Natural killer cell treated with Interleukin-12 subunit alpha and Interleukin-12 subunit beta and Interleukin-15 and Interleukin-18, amount 100 ng/mL, for 72 hours (primary cell): ENCODE measurements around the gene CDH13. TPM values are rescaled to one million over a fixed set of nuclear protein-coding genes. Genes with fewer than 3 reads are reported as not detected.

Experiments used
- ATAC-seq, 2 donors: fragments of 150-1000 bp; cut with Tn5 transposase in 1 of 2; sonication (Bioruptor Pico), chemical (Tn5 transposase) in 1 of 2; 2 replicates each; pipeline ENCODE4 v1.10.0; 2021
- DNase-seq: peaks from one replicate; pipeline ENCODE4 v3.0.0; 2022; ENCODE audit warnings: low spot score
- H3K27ac Mint-ChIP-seq, 2 donors: 1 replicate in 1 of 2; 2 replicates in 1 of 2; pipeline ENCODE4 v1.8.0; 2022; ENCODE audit warnings: mixed read lengths in 2 of 2, mild to moderate bottlenecking in 1 of 2, moderate library complexity in 1 of 2
- H3K27me3 Mint-ChIP-seq, 2 donors: 1 replicate in 1 of 2; 2 replicates in 1 of 2; pipeline ENCODE4 v1.8.0; 2022; ENCODE audit warnings: mixed read lengths in 2 of 2
- H3K36me3 Mint-ChIP-seq: one replicate; pipeline ENCODE4 v1.8.0; 2022; ENCODE audit warnings: mixed read lengths
- H3K4me1 Mint-ChIP-seq, 2 donors: 1 replicate in 1 of 2; 2 replicates in 1 of 2; pipeline ENCODE4 v1.8.0; 2022; ENCODE audit warnings: low read depth in 2 of 2, mixed read lengths in 2 of 2, mild to moderate bottlenecking in 1 of 2
- H3K4me3 Mint-ChIP-seq: one replicate; pipeline ENCODE4 v1.8.0; 2022; ENCODE audit warnings: mixed read lengths
- H3K9me3 Mint-ChIP-seq: 2 replicates; pipeline ENCODE4 v1.8.0; 2022; ENCODE audit warnings: mixed read lengths
- total RNA-seq, 2 donors: library from RNA; stranded (reverse); gene quantifications; one replicate each; pipeline ENCODE4 v1.2.3, GENCODE V29; 2022

CDH13 gene
- total RNA-seq, 2 donors from 2014 or later = not detected

DNA sequence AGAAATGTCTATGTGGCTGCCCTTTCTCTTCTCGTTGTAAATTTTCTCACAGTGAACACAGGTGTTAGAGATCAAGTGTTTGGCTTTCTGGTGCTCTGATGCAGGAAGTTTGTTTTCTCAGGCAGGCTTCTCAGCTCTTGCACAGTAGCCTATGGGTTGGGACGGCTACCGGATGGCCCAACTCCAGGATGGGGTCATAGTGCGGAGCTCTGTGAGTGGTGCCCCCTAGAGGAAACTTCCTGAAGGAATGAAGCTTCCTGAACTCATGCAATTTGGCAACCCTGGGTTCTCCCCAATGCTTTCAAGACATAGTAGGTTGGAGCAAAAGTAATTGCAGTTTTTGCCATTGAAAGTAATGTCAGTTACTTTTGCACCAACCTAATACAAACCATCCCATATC lies 773.5 kb downstream of the CDH13 start:
- Mint-ChIP-seq H3K9me3 (peaks cover 4% of the 10 kb centered on the region), H3K36me3 (no peaks in the 10 kb centered on the region), H3K27ac (no peak overlapping the region), H3K4me1 (no peaks in the 10 kb centered on the region), H3K4me3 (no peak overlapping the region), H3K27me3 (peaks cover 4 to 29% of the 10 kb centered on the region in 2 donors)
- DNase-seq = no peak
- no peak for ATAC-seq

DNA sequence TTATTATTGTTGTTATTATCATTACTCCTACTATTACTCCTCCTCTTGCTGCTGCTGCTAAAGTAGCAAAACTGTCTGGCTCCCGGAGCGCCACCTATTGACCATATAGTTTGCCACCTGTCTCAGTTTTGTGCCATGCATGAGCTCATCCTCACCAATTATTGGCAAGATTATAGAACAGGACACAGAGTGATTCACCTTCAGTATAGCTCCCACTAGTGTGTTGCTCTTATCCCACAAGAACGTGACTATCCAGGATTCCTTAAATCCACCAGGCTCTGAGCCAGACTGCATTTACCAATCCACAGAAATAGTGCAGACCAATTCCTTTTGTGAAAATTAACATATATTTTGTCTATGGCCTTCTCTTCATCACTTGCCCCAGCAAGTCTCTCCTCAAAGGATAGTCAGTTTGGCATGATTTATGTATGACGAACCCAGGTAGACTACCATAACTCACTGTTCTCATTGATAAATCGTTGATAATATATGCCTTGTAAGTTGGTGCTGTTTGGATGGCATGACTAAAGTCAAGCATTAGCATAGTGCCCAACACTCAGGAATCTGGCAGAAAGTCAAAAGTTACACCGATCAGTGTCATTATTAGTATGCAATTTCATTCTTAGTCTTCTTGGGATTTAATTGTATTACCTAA lies 775.5 kb downstream of the CDH13 start:
- Mint-ChIP-seq H3K9me3 (peaks cover 4% of the 10 kb centered on the region), H3K27me3 (peaks cover 8 to 31% of the 10 kb centered on the region in 2 donors)
- ATAC-seq = no peak

DNA sequence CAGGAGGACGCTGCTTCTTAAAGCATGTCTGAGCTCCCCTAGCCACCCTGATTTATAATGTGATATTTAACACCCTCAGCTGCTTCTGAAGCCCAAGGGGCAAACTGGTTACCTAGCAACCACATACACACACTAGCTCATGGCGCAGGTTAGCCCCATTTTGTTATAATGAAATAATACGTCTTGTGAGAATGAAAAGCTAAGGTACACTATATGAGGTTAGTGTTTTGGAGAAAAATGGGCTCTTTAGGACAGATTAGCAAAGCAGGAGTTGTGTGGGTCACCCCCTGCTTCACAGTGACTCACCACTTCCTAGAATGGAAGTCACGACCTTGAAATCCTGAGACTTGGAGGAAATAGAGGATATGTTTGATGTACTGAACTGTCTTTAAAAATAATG lies 776.2 kb downstream of the CDH13 start:
- Mint-ChIP-seq H3K27me3 (peaks cover 8 to 31% of the 10 kb centered on the region in 2 donors), H3K9me3 (peaks cover 4% of the 10 kb centered on the region), H3K4me3 (no peak overlapping the region), H3K27ac (no peak overlapping the region), H3K4me1 (no peaks in the 10 kb centered on the region), H3K36me3 (no peaks in the 10 kb centered on the region)
- DNase-seq = no peak
- ATAC-seq = no peak

More for the DNA sequence above, 775.5 kb downstream of the CDH13 start:
- DNase-seq = no peak
- Mint-ChIP-seq H3K27ac (no peak overlapping the region), H3K36me3 (no peaks in the 10 kb centered on the region), H3K4me1 (no peaks in the 10 kb centered on the region), H3K4me3 (no peak overlapping the region)

DNA sequence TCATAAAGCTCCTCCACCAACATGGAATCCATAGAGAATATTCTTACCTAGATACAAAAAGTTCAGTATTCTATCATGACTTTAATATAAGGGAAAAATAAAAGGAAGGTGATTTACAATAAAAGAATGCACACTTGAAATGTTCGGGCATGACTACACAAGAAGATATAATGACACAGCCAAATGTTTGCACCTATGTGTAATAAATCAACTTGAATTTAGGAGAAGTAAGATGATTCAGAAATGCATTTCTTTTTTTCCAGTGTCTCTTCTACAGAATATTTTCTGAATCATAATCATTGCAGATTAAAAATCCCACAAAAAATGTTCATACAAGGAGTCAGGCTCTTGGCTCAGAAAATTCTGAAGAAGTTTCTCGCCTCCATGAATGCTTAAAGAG lies 777.0 kb downstream of the CDH13 start:
- peaks cover 4% of the 10 kb centered on the region for H3K9me3 Mint-ChIP-seq
- no peak overlapping the region for H3K4me3 Mint-ChIP-seq
- no peak overlapping the region for H3K27ac Mint-ChIP-seq
- no peaks in the 10 kb centered on the region for H3K4me1 Mint-ChIP-seq
- ATAC-seq = no peak
- no peak for DNase-seq
- H3K36me3 Mint-ChIP-seq = no peaks in the 10 kb centered on the region
- H3K27me3 Mint-ChIP-seq = peaks cover 6 to 36% of the 10 kb centered on the region in 2 donors

DNA sequence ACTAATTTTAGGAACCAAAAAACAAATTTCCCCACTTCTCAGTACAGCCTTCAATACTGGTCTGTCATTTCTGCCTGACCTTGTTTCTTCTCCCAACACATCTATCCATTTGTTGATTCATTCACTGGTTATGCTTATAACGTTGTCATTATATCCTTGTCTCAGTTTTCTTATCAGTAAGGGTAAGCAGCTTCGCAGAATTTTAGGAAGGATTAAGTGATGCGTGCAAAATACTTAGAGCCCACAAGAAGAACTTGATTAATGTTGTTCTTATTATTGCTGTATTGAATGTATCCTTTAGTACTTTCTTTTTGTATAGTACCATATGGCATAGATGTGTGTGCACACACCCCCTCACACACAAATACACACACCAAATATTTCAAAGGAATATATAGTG lies 777.5 kb downstream of the CDH13 start:
- no peak overlapping the region for H3K27ac Mint-ChIP-seq
- H3K4me1 Mint-ChIP-seq = no peaks in the 10 kb centered on the region
- DNase-seq = no peak
- H3K9me3 Mint-ChIP-seq = peaks cover 4% of the 10 kb centered on the region
- peaks cover 8 to 40% of the 10 kb centered on the region in 2 donors for H3K27me3 Mint-ChIP-seq
- no peak overlapping the region for H3K4me3 Mint-ChIP-seq
- no peaks in the 10 kb centered on the region for H3K36me3 Mint-ChIP-seq
- ATAC-seq = no peak

DNA sequence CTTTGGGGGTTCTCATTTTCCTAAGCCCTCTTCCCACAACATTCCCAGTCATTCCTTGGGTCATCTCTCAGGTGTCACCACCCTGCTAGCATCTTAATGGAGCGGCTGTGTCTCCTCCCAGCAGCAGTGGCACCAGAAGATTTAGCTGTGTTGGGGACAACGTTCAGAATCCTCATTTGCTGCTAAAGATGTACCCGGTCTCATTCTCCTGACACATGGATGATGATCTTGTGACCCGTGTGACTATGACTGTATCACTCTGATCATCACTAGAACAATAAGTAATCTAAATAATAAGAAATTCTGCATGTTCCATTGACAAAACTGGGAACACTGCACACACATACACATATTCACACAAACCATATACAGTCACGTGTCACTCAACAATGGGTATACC lies 781.2 kb downstream of the CDH13 start:
- peaks cover 5% of the 10 kb centered on the region for H3K9me3 Mint-ChIP-seq
- H3K27ac Mint-ChIP-seq = no peak overlapping the region
- no peak overlapping the region for H3K4me3 Mint-ChIP-seq
- H3K4me1 Mint-ChIP-seq = no peaks in the 10 kb centered on the region
- H3K36me3 Mint-ChIP-seq = no peaks in the 10 kb centered on the region
- peaks cover 10 to 42% of the 10 kb centered on the region in 2 donors for H3K27me3 Mint-ChIP-seq
- no peak for ATAC-seq
- DNase-seq = no peak

DNA sequence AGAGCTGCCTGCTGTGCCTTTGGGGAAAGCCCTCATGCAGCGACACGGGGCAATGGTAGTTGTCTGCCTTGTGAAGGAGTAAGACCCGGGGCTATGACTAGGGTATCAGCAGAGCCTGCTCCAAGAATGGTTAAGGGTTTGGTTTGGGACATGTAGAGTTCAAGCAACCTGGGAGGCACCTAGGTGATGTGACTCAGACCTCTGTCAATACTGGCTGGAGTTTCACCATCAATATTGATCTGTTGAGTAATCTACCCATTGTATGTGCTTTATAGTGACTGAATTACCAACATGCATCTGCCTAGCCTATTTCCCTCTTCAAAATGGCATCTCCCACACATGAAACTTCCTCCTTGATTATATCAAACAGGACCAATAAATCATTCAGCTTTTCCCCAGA lies 782.6 kb downstream of the CDH13 start:
- peaks cover 10 to 39% of the 10 kb centered on the region in 2 donors for H3K27me3 Mint-ChIP-seq
- no peaks in the 10 kb centered on the region for H3K4me1 Mint-ChIP-seq
- no peak overlapping the region for H3K4me3 Mint-ChIP-seq
- no peak for ATAC-seq
- no peak overlapping the region for H3K27ac Mint-ChIP-seq
- no peaks in the 10 kb centered on the region for H3K36me3 Mint-ChIP-seq
- H3K9me3 Mint-ChIP-seq = peaks cover 5% of the 10 kb centered on the region
- no peak for DNase-seq

DNA sequence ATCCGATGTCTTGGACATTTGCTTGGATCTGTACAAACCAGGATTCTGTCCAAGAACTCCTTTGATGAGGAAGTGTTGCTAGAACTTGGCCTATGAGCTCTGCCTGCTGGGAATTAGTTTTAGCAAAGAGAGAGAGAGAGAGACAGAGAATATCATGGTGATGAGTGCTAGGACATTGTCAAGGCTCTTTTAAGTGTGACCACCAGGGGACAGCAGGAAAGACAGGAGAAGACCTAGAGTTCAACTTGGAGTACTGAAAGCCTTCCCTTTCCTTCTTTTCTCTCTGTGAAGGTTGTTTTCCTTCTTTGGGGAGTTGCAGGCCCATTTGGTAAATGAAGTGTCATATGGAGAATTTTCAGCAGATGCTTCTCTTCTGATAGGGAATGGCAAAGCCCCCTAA lies 791.8 kb downstream of the CDH13 start:
- no peak for ATAC-seq
- no peaks in the 10 kb centered on the region for H3K9me3 Mint-ChIP-seq
- H3K36me3 Mint-ChIP-seq = no peaks in the 10 kb centered on the region
- no peak for DNase-seq
- H3K27ac Mint-ChIP-seq = no peak overlapping the region
- H3K4me1 Mint-ChIP-seq = no peaks in the 10 kb centered on the region
- H3K27me3 Mint-ChIP-seq = peaks cover 10 to 41% of the 10 kb centered on the region in 2 donors
- H3K4me3 Mint-ChIP-seq = no peak overlapping the region

DNA sequence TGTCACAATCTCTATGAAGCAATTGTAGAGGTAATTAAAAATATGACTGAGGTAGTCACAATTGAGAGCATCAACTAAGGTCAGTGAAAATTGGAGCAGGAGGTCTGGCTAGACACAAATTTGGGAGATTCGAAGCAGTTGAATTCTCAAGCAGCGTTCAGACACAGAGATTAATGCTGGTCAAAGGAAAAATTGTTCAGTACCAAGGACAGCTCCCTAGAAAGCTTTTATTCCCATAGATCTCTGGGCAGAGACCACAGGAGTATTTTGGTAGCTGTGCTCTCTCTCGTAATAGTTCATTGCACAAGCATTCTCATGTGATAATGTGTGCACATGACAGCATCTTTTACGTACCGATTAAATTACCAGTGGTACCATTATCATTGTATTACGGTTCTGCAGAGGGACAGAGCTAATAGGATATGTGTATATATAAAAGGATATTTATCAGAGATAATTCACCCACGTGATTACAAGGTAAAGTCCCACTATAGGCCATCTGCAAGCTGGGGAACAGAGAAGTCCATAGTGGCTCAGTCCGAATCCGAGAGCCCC lies 793.5 kb downstream of the CDH13 start:
- DNase-seq (no peak), ATAC-seq (no peak)
- peaks cover 10 to 31% of the 10 kb centered on the region in 2 donors for H3K27me3 Mint-ChIP-seq
- no peaks in the 10 kb centered on the region for H3K9me3 Mint-ChIP-seq
- no peaks in the 10 kb centered on the region for H3K4me1 Mint-ChIP-seq
- H3K27ac Mint-ChIP-seq = no peak overlapping the region
- H3K4me3 Mint-ChIP-seq = no peak overlapping the region
- H3K36me3 Mint-ChIP-seq = no peaks in the 10 kb centered on the region

DNA sequence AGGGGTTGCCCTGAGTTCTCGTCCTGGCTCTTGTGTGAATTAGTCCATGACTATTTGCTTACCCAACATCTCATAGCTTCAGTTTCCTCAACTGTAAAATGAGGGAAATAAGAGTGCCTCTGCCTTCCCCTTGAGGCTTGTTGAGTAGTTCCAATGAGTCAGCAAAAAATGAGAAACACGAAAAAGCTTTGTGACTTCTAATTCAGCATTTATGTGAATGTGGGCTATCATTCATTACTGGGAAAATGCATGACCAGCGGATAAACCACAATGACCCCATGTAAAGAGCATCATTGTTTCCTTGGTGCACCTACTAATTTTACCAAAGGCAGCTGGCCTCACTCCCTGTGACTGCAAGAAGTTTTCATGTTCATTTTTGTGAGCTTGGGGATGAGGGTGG lies 806.4 kb downstream of the CDH13 start:
- Mint-ChIP-seq H3K4me1 (no peaks in the 10 kb centered on the region), H3K4me3 (no peak overlapping the region), H3K27ac (no peak overlapping the region), H3K36me3 (no peaks in the 10 kb centered on the region), H3K27me3 (peaks cover 9 to 27% of the 10 kb centered on the region in 2 donors), H3K9me3 (peaks cover 6% of the 10 kb centered on the region)
- DNase-seq (no peak), ATAC-seq (no peak)

DNA sequence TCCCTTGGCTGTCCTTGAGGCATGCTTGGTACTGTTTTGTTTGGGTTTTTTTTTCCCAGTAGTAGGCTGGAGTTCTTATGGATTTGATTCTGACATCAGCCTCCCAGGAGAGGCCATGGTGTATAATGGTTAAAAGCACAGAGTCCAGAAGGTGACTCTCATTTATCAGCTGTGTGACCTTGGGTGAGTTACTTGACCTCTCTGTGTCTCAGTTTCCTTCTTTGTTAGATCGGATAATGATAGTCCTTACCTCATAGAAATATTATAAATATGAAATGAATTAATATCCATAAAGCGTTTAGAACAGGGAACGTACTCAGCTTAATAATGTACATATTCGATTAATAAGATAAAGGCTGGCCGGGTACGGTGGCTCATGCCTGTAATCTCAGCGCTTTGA lies 810.3 kb downstream of the CDH13 start:
- Mint-ChIP-seq H3K9me3 (no peaks in the 10 kb centered on the region), H3K36me3 (no peaks in the 10 kb centered on the region), H3K27me3 (peaks cover 17 to 30% of the 10 kb centered on the region in 2 donors), H3K27ac (no peak overlapping the region), H3K4me3 (no peak overlapping the region), H3K4me1 (no peaks in the 10 kb centered on the region)
- ATAC-seq (no peak), DNase-seq (no peak)

DNA sequence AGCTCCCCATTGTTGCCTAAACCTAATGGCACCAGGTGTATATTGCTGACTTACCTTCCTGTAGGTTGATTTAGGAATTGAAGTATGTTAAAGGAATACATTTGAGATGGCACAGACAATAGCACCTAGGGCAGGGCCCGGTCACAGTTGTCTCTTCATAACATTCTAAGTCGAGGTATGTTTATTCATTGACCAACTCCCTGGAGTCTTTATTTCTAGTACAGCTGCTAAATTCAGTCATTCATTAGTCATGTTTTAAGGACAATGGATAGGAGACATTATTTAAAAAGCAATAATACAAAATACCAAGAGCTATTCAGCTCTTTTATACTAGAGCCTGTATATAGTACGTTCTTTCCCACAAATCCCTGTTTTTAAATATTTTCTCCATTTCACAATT lies 811.6 kb downstream of the CDH13 start:
- no peak for DNase-seq
- Mint-ChIP-seq H3K36me3 (no peaks in the 10 kb centered on the region), H3K4me3 (no peak overlapping the region), H3K27me3 (peaks cover 17 to 36% of the 10 kb centered on the region in 2 donors), H3K4me1 (no peaks in the 10 kb centered on the region), H3K27ac (no peak overlapping the region), H3K9me3 (no peaks in the 10 kb centered on the region)
- ATAC-seq = no peak

DNA sequence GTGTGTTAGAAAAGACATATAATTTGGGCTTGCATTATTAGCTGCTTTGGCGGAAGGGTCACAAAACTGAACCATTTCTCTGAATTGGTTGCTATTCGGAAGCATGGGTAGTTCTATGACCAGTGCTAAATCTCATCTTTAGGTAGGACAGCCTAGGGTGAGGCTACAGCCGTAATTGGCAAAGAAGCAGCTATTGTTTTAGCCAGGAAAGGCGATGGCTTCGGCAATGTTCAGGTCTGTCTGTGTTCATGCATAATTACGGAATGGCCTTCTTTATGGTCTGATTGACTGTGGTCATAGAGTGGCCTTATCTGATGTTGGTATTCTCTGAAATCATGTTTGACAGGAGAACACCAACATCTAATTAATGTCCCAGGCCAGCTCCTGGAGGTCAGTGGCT lies 812.6 kb downstream of the CDH13 start:
- H3K9me3 Mint-ChIP-seq = no peaks in the 10 kb centered on the region
- DNase-seq = no peak
- peaks cover 15 to 45% of the 10 kb centered on the region in 2 donors for H3K27me3 Mint-ChIP-seq
- H3K27ac Mint-ChIP-seq = no peak overlapping the region
- no peaks in the 10 kb centered on the region for H3K36me3 Mint-ChIP-seq
- no peak overlapping the region for H3K4me3 Mint-ChIP-seq
- ATAC-seq = no peak
- H3K4me1 Mint-ChIP-seq = no peaks in the 10 kb centered on the region

DNA sequence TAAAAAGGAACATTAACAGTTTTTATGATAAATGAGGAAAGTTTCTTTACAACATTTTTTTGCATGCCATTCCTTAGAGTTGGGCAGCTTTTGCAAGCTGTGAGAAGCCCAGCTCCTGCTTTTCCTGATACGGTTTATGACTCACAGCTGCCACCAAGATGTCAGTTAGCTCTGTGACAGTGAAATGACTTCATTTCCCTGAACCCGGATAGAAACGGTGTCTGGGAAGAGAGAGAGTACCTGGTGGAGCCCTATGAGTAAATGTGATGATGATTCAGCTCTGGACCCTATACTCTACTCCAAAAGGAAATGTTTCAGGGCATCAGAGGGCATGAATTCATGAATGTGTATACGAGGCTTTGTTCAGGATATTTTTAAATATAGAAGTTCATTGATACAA lies 814.7 kb downstream of the CDH13 start:
- DNase-seq = no peak

DNA sequence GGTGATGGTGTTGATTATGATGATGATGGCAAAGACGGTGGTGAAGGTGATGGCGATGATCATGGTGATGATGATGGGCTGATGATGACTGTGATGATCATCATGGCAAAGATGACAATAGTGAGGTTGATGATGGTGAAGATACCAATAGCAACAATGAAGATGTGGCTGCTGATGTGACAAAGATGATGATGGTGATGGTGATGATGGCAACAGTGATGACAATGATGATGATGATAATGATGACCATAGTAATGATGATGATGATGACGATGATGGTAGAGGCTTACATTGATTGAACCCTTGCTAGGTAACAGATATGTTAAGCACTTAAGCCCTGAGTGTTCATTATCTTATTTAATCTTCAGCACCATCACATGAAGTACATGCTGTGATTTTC lies 817.2 kb downstream of the CDH13 start:
- no peak for DNase-seq
- Mint-ChIP-seq H3K36me3 (no peaks in the 10 kb centered on the region), H3K9me3 (no peaks in the 10 kb centered on the region), H3K4me3 (no peak overlapping the region), H3K27ac (no peak overlapping the region), H3K4me1 (no peaks in the 10 kb centered on the region), H3K27me3 (peaks cover 6 to 25% of the 10 kb centered on the region in 2 donors)
- no peak for ATAC-seq

More for the DNA sequence above, 814.7 kb downstream of the CDH13 start:
- H3K9me3 Mint-ChIP-seq = no peaks in the 10 kb centered on the region
- H3K27me3 Mint-ChIP-seq = peaks cover 8 to 38% of the 10 kb centered on the region in 2 donors
- H3K36me3 Mint-ChIP-seq = no peaks in the 10 kb centered on the region
- H3K4me3 Mint-ChIP-seq = no peak overlapping the region
- no peaks in the 10 kb centered on the region for H3K4me1 Mint-ChIP-seq
- H3K27ac Mint-ChIP-seq = no peak overlapping the region
- ATAC-seq = no peak
